ENCODE data around the gene ZBTB7B. TPM values are rescaled to one million over a fixed set of nuclear protein-coding genes. Genes with fewer than 3 reads are reported as not detected.

ZBTB7B gene
- total and polyA plus RNA-seq, 2 experiments from 2014 or later: 2.3 to 27.0 TPM

DNA sequence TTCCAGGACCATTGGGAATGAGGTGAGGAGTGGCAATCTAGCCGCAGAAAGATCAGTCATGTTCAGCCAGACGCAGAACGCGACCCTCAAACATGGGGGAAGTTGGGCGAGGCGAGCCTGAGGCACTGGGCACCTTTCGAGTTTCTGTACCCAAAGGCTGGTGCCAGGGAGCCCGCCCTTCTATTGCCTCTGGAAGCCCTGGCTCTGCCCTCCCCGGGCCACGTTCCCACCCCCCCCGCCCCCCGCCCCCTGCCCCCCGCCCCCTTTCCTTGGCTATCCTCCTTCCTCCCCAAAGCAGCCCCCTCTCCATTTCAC lies 2.2 kb upstream of the ZBTB7B start:
- TF ChIP-seq EZH2 (IDR thresholded peaks at IDR 0.05; ENCODE audit: insufficient read depth, poor library complexity, severe bottlenecking) (no peak), EZH2phosphoT487 (IDR thresholded peaks at IDR 0.05; ENCODE audit: insufficient read depth, low read depth) (no peak)
- H3K4me3 ChIP-seq: peak overlapping the region; percentile 80
- peak overlapping the region; percentile 75 for H3K9ac ChIP-seq
- DNase-seq: peak; percentile 38
- no peaks in the 10 kb centered on the region for H3K36me3 ChIP-seq (ENCODE audit: low read depth)
- peaks cover 22% of the 10 kb centered on the region for H3K4me1 ChIP-seq (ENCODE audit: insufficient read depth)
- peak overlapping the region; percentile 67 for H3K27ac ChIP-seq
- peak overlapping the region; percentile 76; the same call in 1 of the 2 replicates for H2AFZ ChIP-seq
- peaks cover 5% of the 10 kb centered on the region; the same call in 1 of the 2 replicates for H3F3A ChIP-seq (ENCODE audit: insufficient read depth)
- in situ Hi-C loops (cut with MboI): no loop called here
- WGBS, 2 experiments (ENCODE audit: low coverage in 1 of 2, low lambda C conversion rate in 2 of 2, missing lambda C conversion rate in 2 of 2): 0 to 4% methylated on average over 1 to 13 of the region's 13 CpGs
- H3K9me2 ChIP-seq (ENCODE audit: insufficient read depth): no peaks in the 10 kb centered on the region
- peaks cover 27% of the 10 kb centered on the region for H3K79me2 ChIP-seq (ENCODE audit: insufficient read depth)
- H3K9me3 ChIP-seq (ENCODE audit: low read depth): no peaks in the 10 kb centered on the region
- H3K4me2 ChIP-seq (ENCODE audit: unreplicated experiment): peak overlapping the region; percentile 89
- H3K27me3 ChIP-seq (replicated peaks; ENCODE audit: insufficient read depth): no peaks in the 10 kb centered on the region
- no peaks in the 10 kb centered on the region for H4K20me1 ChIP-seq (ENCODE audit: insufficient read depth)

GRCh38 chr1:155000726-155001424 lies 1.7 kb upstream of the ZBTB7B start:
- H3K4me3 ChIP-seq: peak overlapping the region; percentile 80
- in situ Hi-C loops (cut with MboI): no loop called here
- H2AFZ ChIP-seq: peak overlapping the region; percentile 69
- peaks cover 4% of the 10 kb centered on the region; the same call in 1 of the 2 replicates for H3F3A ChIP-seq (ENCODE audit: insufficient read depth)
- no peaks in the 10 kb centered on the region for H3K9me2 ChIP-seq (ENCODE audit: insufficient read depth)
- peak overlapping the region; percentile 75 for H3K9ac ChIP-seq
- peaks cover 25% of the 10 kb centered on the region for H3K4me1 ChIP-seq (ENCODE audit: insufficient read depth)
- peak overlapping the region; percentile 67 for H3K27ac ChIP-seq
- 1 to 2% methylated on average over 31 to 43 of the region's 43 CpGs for WGBS, 2 experiments (ENCODE audit: low coverage in 1 of 2, low lambda C conversion rate in 2 of 2, missing lambda C conversion rate in 2 of 2)
- peak overlapping the region; percentile 89 for H3K4me2 ChIP-seq (ENCODE audit: unreplicated experiment)
- no peaks in the 10 kb centered on the region for H3K9me3 ChIP-seq (ENCODE audit: low read depth)
- H3K27me3 ChIP-seq (replicated peaks; ENCODE audit: insufficient read depth): no peaks in the 10 kb centered on the region
- TF ChIP-seq EZH2 (IDR thresholded peaks at IDR 0.05; ENCODE audit: insufficient read depth, poor library complexity, severe bottlenecking) (no peak), EZH2phosphoT487 (IDR thresholded peaks at IDR 0.05; ENCODE audit: insufficient read depth, low read depth) (no peak)
- no peaks in the 10 kb centered on the region for H4K20me1 ChIP-seq (ENCODE audit: insufficient read depth)
- peaks cover 30% of the 10 kb centered on the region for H3K79me2 ChIP-seq (ENCODE audit: insufficient read depth)
- H3K36me3 ChIP-seq (ENCODE audit: low read depth): no peaks in the 10 kb centered on the region
- DNase-seq: peak; percentile 92

DNA sequence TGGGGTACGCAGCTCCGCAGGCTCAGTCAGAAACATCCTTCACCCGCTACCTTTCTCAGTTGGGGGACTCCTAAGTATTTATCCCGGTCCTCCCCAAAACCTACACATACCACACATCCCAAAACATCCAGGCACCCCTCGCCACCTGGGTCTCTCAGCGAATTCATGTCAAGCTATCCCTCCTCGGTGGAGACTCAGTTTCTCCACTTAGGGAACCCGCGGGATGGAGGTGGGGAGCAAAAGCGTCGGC lies 1.3 kb upstream of the ZBTB7B start:
- Histone ChIP-seq H3K4me2 (ENCODE audit: unreplicated experiment) (peak overlapping the region; percentile 89), H3K4me3 (peak overlapping the region; percentile 80), H3K9me3 (ENCODE audit: low read depth) (no peaks in the 10 kb centered on the region), H2AFZ (peak overlapping the region; percentile 69), H4K20me1 (ENCODE audit: insufficient read depth) (no peaks in the 10 kb centered on the region), H3K4me1 (ENCODE audit: insufficient read depth) (peaks cover 27% of the 10 kb centered on the region), H3K36me3 (ENCODE audit: low read depth) (no peaks in the 10 kb centered on the region), H3K9ac (peak overlapping the region; percentile 75), H3K27ac (peak overlapping the region; percentile 67), H3K9me2 (ENCODE audit: insufficient read depth) (no peaks in the 10 kb centered on the region), H3K79me2 (ENCODE audit: insufficient read depth) (peaks cover 35% of the 10 kb centered on the region), H3K27me3 (replicated peaks; ENCODE audit: insufficient read depth) (no peaks in the 10 kb centered on the region), H3F3A (ENCODE audit: insufficient read depth) (no peaks in the 10 kb centered on the region)
- DNase-seq: no peak
- WGBS, 2 experiments (ENCODE audit: low coverage in 1 of 2, low lambda C conversion rate in 2 of 2, missing lambda C conversion rate in 2 of 2): 0 to 2% methylated on average over 8 to 11 of the region's 11 CpGs
- TF ChIP-seq EZH2phosphoT487 (IDR thresholded peaks at IDR 0.05; ENCODE audit: insufficient read depth, low read depth) (no peak), EZH2 (IDR thresholded peaks at IDR 0.05; ENCODE audit: insufficient read depth, poor library complexity, severe bottlenecking) (no peak)
- in situ Hi-C loops (cut with MboI): no loop called here

- in situ Hi-C loops (cut with MboI): no loop called here
- WGBS, 2 experiments (ENCODE audit: low coverage in 1 of 2, low lambda C conversion rate in 2 of 2, missing lambda C conversion rate in 2 of 2): 1% methylated on average over 20 to 33 of the region's 38 CpGs
Observed at GRCh38 chr1:155001675-155002463, 733 bp upstream of the ZBTB7B start.

More at GRCh38 chr1:155001675-155002463, 733 bp upstream of the ZBTB7B start:
- Histone ChIP-seq H3K4me1 (ENCODE audit: insufficient read depth) (peaks cover 27% of the 10 kb centered on the region), H3K9ac (peak overlapping the region; percentile 75), H3K9me3 (ENCODE audit: low read depth) (no peaks in the 10 kb centered on the region), H3F3A (ENCODE audit: insufficient read depth) (no peaks in the 10 kb centered on the region), H4K20me1 (ENCODE audit: insufficient read depth) (no peaks in the 10 kb centered on the region), H3K27ac (peak overlapping the region; percentile 67), H3K27me3 (replicated peaks; ENCODE audit: insufficient read depth) (no peaks in the 10 kb centered on the region), H3K9me2 (ENCODE audit: insufficient read depth) (no peaks in the 10 kb centered on the region), H2AFZ (peak overlapping the region; percentile 69), H3K4me2 (ENCODE audit: unreplicated experiment) (peak overlapping the region; percentile 89), H3K4me3 (peak overlapping the region; percentile 80), H3K36me3 (ENCODE audit: low read depth) (no peaks in the 10 kb centered on the region), H3K79me2 (ENCODE audit: insufficient read depth) (peaks cover 40% of the 10 kb centered on the region)
- TF ChIP-seq EZH2 (IDR thresholded peaks at IDR 0.05; ENCODE audit: insufficient read depth, poor library complexity, severe bottlenecking) (no peak), EZH2phosphoT487 (IDR thresholded peaks at IDR 0.05; ENCODE audit: insufficient read depth, low read depth) (no peak)
- peak; percentile 100 for DNase-seq

Data from GM23248 (cell line).